UCSD-AML1 (cell line): Measurements from ENCODE around the gene CTNNA3.

Experiments used
- DNase-seq: peaks from one replicate; lab custom pipeline; 2025; ENCODE audit not compliant: unreplicated experiment; lab: John Stamatoyannopoulos, UW

Gene CTNNA3

GRCh38 chr10:67140641-67141040 is 555.4 kb downstream of the CTNNA3 start:
- no peak for DNase-seq

GRCh38 chr10:67127441-67127840 is 568.6 kb downstream of the CTNNA3 start:
- DNase-seq = no peak

GRCh38 chr10:67119651-67120050 is 576.3 kb downstream of the CTNNA3 start:
- no peak for DNase-seq

GRCh38 chr10:67115972-67116371 is 580.0 kb downstream of the CTNNA3 start:
- DNase-seq = no peak

GRCh38 chr10:67114945-67115344 is 581.0 kb downstream of the CTNNA3 start:
- no peak for DNase-seq

GRCh38 chr10:67112765-67113164 is 583.2 kb downstream of the CTNNA3 start:
- DNase-seq = no peak

- DNase-seq = no peak
Measured at GRCh38 chr10:67110286-67110685, 585.7 kb downstream of the CTNNA3 start.

GRCh38 chr10:67107670-67108069 is 588.3 kb downstream of the CTNNA3 start:
- peak; percentile 3 for DNase-seq

- no peak for DNase-seq
Measured at GRCh38 chr10:67100951-67101350, 595.0 kb downstream of the CTNNA3 start.

GRCh38 chr10:67098461-67098860 is 597.5 kb downstream of the CTNNA3 start:
- no peak for DNase-seq

- no peak for DNase-seq
Measured at GRCh38 chr10:67095531-67095930, 600.5 kb downstream of the CTNNA3 start.

- DNase-seq = no peak
Measured at GRCh38 chr10:67088036-67088435, 608.0 kb downstream of the CTNNA3 start.

GRCh38 chr10:67087135-67087425 is 608.9 kb downstream of the CTNNA3 start:
- no peak for DNase-seq

- DNase-seq = no peak
Measured at GRCh38 chr10:67086327-67087134, 609.5 kb downstream of the CTNNA3 start.

- no peak for DNase-seq
Measured at GRCh38 chr10:67079126-67079525, 616.9 kb downstream of the CTNNA3 start.

GRCh38 chr10:67077376-67077775 is 618.6 kb downstream of the CTNNA3 start:
- no peak for DNase-seq

- no peak for DNase-seq
Measured at GRCh38 chr10:67076144-67076543, 619.9 kb downstream of the CTNNA3 start.

GRCh38 chr10:67075491-67075971 is 620.5 kb downstream of the CTNNA3 start:
- no peak for DNase-seq

GRCh38 chr10:67072654-67073053 is 623.3 kb downstream of the CTNNA3 start:
- no peak for DNase-seq

GRCh38 chr10:67050415-67050814 is 645.6 kb downstream of the CTNNA3 start:
- DNase-seq = no peak

GRCh38 chr10:67049988-67050387 is 646.0 kb downstream of the CTNNA3 start:
- no peak for DNase-seq

GRCh38 chr10:67046507-67046906 is 649.5 kb downstream of the CTNNA3 start:
- DNase-seq = no peak

GRCh38 chr10:67045404-67045803 is 650.6 kb downstream of the CTNNA3 start:
- no peak for DNase-seq
